Uterus (tissue), 2 donors: ENCODE measurements around the gene HS3ST4.

Experiments used
- POLR2A ChIP-seq, 2 donors: fragments of 450-650 bp; IDR thresholded peaks; one replicate each; pipeline ENCODE4 v1.6.1; 2016; ENCODE audit warnings: antibody characterized with exemption in 2 of 2, mild to moderate bottlenecking in 1 of 2, moderate library complexity in 1 of 2
- TF ChIP-seq, protein P1 (sequence below), 4 experiments: fragments of 200-600 bp in 2 of 4; fragments of 450-650 bp in 2 of 4; sonication (generic) in 2 of 4; IDR thresholded peaks; one replicate each; pipeline ENCODE4 v1.5.1; 2016 to 2019; ENCODE audit warnings: antibody characterized with exemption in 4 of 4, mild to moderate bottlenecking in 2 of 4, moderate library complexity in 1 of 4

DNA sequence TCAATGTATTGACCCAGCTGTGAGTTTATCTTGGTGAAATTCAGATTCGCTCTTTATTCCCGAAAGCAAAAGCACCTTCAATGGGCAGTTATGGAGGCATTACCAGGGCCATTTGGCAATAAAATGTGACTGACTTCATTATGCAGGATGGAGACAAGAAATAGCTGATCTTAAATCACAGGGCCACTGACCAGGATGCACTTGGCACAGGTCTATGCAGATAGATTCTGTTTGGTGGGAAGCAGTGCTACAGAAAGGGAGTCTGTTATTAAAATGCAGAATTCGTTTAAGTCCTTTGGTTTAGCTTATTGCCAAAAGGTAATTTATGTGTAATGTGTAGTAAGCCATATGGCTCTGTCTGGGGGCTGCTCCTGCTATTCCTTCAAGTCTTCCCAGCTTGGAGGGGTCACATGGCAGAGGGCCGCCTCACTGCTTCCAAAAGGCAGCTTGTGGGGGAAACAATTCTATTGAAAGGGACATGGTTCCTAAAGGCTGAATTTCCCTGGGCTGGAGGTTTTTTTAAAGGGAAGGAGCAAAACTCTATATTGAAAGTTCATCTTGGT, 239.8 kb downstream of the HS3ST4 start:
- TF ChIP-seq, protein P1, sequence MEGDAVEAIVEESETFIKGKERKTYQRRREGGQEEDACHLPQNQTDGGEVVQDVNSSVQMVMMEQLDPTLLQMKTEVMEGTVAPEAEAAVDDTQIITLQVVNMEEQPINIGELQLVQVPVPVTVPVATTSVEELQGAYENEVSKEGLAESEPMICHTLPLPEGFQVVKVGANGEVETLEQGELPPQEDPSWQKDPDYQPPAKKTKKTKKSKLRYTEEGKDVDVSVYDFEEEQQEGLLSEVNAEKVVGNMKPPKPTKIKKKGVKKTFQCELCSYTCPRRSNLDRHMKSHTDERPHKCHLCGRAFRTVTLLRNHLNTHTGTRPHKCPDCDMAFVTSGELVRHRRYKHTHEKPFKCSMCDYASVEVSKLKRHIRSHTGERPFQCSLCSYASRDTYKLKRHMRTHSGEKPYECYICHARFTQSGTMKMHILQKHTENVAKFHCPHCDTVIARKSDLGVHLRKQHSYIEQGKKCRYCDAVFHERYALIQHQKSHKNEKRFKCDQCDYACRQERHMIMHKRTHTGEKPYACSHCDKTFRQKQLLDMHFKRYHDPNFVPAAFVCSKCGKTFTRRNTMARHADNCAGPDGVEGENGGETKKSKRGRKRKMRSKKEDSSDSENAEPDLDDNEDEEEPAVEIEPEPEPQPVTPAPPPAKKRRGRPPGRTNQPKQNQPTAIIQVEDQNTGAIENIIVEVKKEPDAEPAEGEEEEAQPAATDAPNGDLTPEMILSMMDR (IDR thresholded peaks at IDR 0.05), result no peak
- TF ChIP-seq POLR2A (IDR thresholded peaks at IDR 0.05), result no peak
